Fibroblast of villous mesenchyme (primary cell): ENCODE measurements around the gene MSI1. TPM values are rescaled to one million over a fixed set of nuclear protein-coding genes. Genes with fewer than 3 reads are reported as not detected.

ENCODE experiments used
- DNase-seq: peaks from one replicate; pipeline ENCODE4 v3.0.0-alpha.2; 2010; ENCODE audit warnings: low read depth
- H3K4me3 ChIP-seq: 2 replicates; pipeline ENCODE4 v1.5.1; 2011; ENCODE audit warnings: low read depth, mild to moderate bottlenecking, low read length
- CTCF ChIP-seq: IDR thresholded peaks from 2 replicates; pipeline ENCODE4 v1.5.1; 2012; ENCODE audit warnings: low read depth, mild to moderate bottlenecking, low read length; ENCODE audit not compliant: insufficient read depth
- total RNA-seq: library from RNA; depleted of rRNA; stranded (reverse); fragments of >200 nt; gene quantifications from 2 replicates; pipeline ENCODE4 v1.2.3, GENCODE V29; 2012

The MSI1 gene
- total RNA-seq, 1 donor: not detected

- TF ChIP-seq CTCF: no peak
- no peak for DNase-seq
- H3K4me3 ChIP-seq: no peak overlapping the region
Measured at GRCh38 chr12:120323772-120324171, 45.2 kb downstream of the MSI1 start.

DNA sequence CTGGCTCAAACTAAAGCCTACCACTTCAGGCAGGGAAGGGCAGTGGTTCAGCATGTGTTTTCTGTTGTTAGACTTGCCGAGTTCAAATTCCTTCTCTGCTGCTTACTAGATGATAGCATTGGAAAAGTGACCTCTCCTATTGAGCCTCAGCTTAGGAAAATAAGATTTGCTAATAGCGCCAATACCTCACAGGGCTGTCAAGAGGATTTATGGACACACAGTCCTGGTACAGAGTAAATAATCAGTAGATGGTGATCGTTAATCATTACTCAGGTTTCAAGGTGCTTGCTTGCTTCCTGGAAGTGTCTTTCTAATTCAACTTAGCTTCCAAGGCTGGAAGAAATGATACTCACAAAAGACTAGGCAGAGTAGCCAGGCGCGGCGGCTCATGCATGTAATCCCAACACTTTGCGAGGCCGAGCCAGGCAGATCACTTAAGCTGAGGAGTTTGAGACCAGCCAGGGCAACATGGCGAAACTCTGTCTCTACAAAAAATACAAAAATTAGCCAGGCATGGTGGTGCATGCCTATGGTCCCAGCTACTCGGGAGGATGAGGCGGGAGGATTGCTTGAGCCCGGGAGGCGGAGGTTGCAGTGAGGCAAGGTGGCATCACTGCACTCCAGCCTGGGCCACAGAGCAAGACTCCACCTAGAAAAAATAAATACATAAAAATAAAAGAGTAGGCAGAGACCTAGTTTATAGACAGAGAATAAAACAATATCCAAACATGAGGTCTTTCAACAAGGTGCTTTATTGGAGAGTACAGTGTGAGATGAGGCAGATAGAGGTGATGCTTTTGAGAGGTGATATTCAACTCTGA lies 47.4 kb downstream of the MSI1 start:
- no peak overlapping the region for H3K4me3 ChIP-seq
- DNase-seq: no peak
- no peak for TF ChIP-seq CTCF

DNA sequence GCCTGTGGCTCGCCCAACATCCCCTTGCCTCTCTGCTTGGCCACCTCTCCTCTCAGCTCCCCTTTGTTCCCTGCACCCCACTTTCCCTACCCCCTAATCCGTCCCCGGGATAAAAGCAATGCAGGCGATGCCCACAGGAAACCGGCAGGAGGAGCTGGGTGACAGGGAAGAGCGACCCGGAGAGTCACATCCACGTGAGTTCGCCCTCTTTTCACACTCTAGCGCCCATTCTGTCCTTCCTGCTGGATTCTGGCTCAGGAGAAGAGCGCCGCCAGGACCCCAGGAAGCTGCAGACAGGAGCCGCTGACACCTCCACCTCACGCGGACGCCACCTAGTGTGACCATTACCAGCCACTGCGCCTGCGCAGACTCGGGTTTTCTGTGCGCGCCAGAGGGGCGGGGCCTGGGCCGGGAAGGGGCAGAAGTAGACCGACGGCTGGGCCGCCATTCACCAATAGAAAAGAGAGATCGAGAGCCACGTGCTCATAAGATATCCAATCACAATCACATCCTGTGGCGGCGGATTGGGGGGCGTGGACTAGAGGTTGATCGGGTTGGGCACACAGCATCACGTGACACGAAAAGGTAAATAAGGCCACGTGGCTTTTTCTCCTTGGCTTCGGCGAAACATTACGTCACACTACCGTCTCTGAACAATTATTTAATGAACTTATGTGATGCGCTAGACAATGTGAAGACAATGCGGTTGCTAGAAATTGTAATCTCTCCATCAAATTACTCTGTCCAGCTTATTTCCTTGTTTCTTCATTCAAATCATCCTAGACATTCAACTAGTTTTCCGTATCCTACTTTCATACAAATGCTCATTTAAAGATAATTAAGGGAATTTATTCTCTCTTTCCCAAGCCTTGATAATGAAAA lies 51.5 kb downstream of the MSI1 start:
- TF ChIP-seq CTCF: peak; percentile 65
- peak; percentile 99 for DNase-seq
- H3K4me3 ChIP-seq: peak overlapping the region; percentile 86

GRCh38 chr12:120316798-120317223 lies 52.2 kb downstream of the MSI1 start:
- no peak for TF ChIP-seq CTCF
- no peak for DNase-seq

GRCh38 chr12:120314220-120314619 lies 54.7 kb downstream of the MSI1 start:
- DNase-seq: no peak
- peak; percentile 38 for TF ChIP-seq CTCF
- H3K4me3 ChIP-seq: no peak overlapping the region

More at GRCh38 chr12:120316798-120317223, 52.2 kb downstream of the MSI1 start:
- peak overlapping the region; percentile 86 for H3K4me3 ChIP-seq

GRCh38 chr12:120301962-120302815 lies 66.8 kb downstream of the MSI1 start, which contains the start of gene SIRT4:
Gene SIRT4 (plus strand): TSS chr12:120302321. CDS start chr12:120303562, 1,241 bp downstream.
- peak; percentile 94 for DNase-seq
- TF ChIP-seq CTCF: peak; percentile 86
- peak within 1 kb of the TSS; percentile 82 for H3K4me3 ChIP-seq
